ENCODE measurements around the gene CTXND2. TPM values are rescaled to one million over a fixed set of nuclear protein-coding genes. Genes with fewer than 3 reads are reported as not detected.

Gene CTXND2
- total and polyA plus RNA-seq, 2 of the 4 experiments (the other 2 are of a cell fraction) = not detected

GRCh38 chr1:150922519-150922975, 35.6 kb downstream of the CTXND2 start:
- Histone ChIP-seq H2AFZ (replicated peaks; ENCODE audit: low read length, poor library complexity) (peak overlapping the region; percentile 6), H2BK5ac (ENCODE audit: low read depth, low read length, poor library complexity, severe bottlenecking) (peak overlapping the region; percentile 42), H3K4ac (ENCODE audit: low read depth, low read length) (peak overlapping the region; percentile 7; the same call in 1 of the 2 replicates), H3K4me2 (ENCODE audit: low read depth, low read length) (no peak overlapping the region), H3K56ac (ENCODE audit: extremely low read depth, insufficient read depth, low read length) (no peak overlapping the region), H3K27ac (ENCODE audit: insufficient read depth, low read length) (no peak overlapping the region), H3K79me1 (ENCODE audit: low read depth in 1 of 2, low read length in 2 of 2) (peaks cover 6 to 14% of the 10 kb centered on the region in 2 experiments), H2BK15ac (ENCODE audit: low read depth, low read length) (no peak overlapping the region), H4K8ac (ENCODE audit: low read depth in 2 of 2, low read length in 2 of 2) (0 out of 4 replicates have a peak overlapping the region, but pooled peaks of 1 of the 2 experiments have one; percentile 27), H3K4me3 (ENCODE audit: insufficient read depth, low read depth, low read length) (no peak overlapping the region), H3K18ac (ENCODE audit: low read depth, low read length) (no peak overlapping the region), H3K9me1 (ENCODE audit: insufficient read depth, low read length) (0 out of 2 replicates have a peak, but pooled peaks cover under 1% of the 10 kb centered on the region), H3K14ac (replicated peaks; ENCODE audit: low read depth, low read length) (no peak overlapping the region), H2AK9ac (replicated peaks; ENCODE audit: low read depth, low read length, poor library complexity) (no peak overlapping the region), H4K5ac (ENCODE audit: low read depth, low read length) (no peak overlapping the region), H2BK20ac (ENCODE audit: low read depth, low read length) (no peak overlapping the region; the same call in 1 of the 2 replicates), H4K91ac (ENCODE audit: insufficient read depth, low read depth, low read length) (no peak overlapping the region), H3K4me1 (ENCODE audit: control insufficient read depth, insufficient read depth, low read length) (peaks cover 2% of the 10 kb centered on the region; the same call in 1 of the 2 replicates), H3K9ac (ENCODE audit: low read depth, low read length) (no peak overlapping the region), H4K20me1 (ENCODE audit: insufficient read depth, low read length) (no peaks in the 10 kb centered on the region), H3K27me3 (ENCODE audit: control insufficient read depth, insufficient read depth, low read length) (no peaks in the 10 kb centered on the region), H3K36me3 (ENCODE audit: control insufficient read depth, insufficient read depth, low read length) (peaks cover under 1% of the 10 kb centered on the region), H3K9me3 (ENCODE audit: control insufficient read depth, insufficient read depth, low read length) (no peaks in the 10 kb centered on the region), H2BK120ac (ENCODE audit: low read depth, low read length) (no peak overlapping the region), H3K23ac (ENCODE audit: low read depth, low read length) (no peak overlapping the region), H2AK5ac (ENCODE audit: low read depth, low read length) (no peak overlapping the region)
- peak; percentile 63 for ATAC-seq (ENCODE audit: low read depth)
- intact Hi-C loops (cut with micrococcal nuclease) (loop anchor here (1.0 to 5.0 kb wide), 3 partner anchors 46 to 360 kb away; partner anchors contain the start of gene ARNT), dilution Hi-C loops (cut with HindIII; ENCODE audit: low sequenced_read_pairs, unreplicated experiment) (no loop called here), in situ Hi-C loops (cut with MboI; ENCODE audit: low sequenced_read_pairs) (no loop called here)
- CTCF ChIA-PET = interaction anchor here (0.6 to 1.4 kb wide), 16 partner anchors 8 to 595 kb away, joined by 3 to 9 read pairs (median 4); no protein-coding TSS in a partner anchor
- TF ChIP-seq MAFK (IDR thresholded peaks at IDR 0.05; ENCODE audit: low read depth, low read length) = no peak; the same call in 1 of the 2 replicates
- peak; percentile 25; the same call in 1 of the 2 replicates for TF ChIP-seq BHLHE40 (IDR thresholded peaks at IDR 0.05; ENCODE audit: low read depth, low read length)
- TF ChIP-seq FOS (IDR thresholded peaks at IDR 0.05; ENCODE audit: low read depth, low read length) = peak; percentile 66
- no peak for TF ChIP-seq POLR2A (IDR thresholded peaks at IDR 0.05; ENCODE audit: low read depth, low read length)
- peak; percentile 76 for TF ChIP-seq RAD21 (IDR thresholded peaks at IDR 0.05; ENCODE audit: low read length)
- TF ChIP-seq CTCF (conservative IDR thresholded peaks at IDR 0.05; ENCODE audit: low read depth, low read length) = peak; percentile 86
- TF ChIP-seq MAZ (IDR thresholded peaks at IDR 0.05; ENCODE audit: borderline replicate concordance, low read depth, low read length) = peak; percentile 55; the same call in 1 of the 2 replicates
- TF ChIP-seq CEBPB (IDR thresholded peaks at IDR 0.05; ENCODE audit: low read depth, low read length) = peak; percentile 30; the same call in 1 of the 2 replicates
- peak; percentile 85 for TF ChIP-seq SMC3 (IDR thresholded peaks at IDR 0.05; ENCODE audit: low read depth, low read length)
- no peak for TF ChIP-seq MXI1 (IDR thresholded peaks at IDR 0.05; ENCODE audit: borderline replicate concordance, low read depth, low read length)
- no peak for TF ChIP-seq RFX5 (IDR thresholded peaks at IDR 0.05; ENCODE audit: low read depth, low read length)
- TF ChIP-seq NFE2L2 (IDR thresholded peaks at IDR 0.05; ENCODE audit: low read depth, low read length) = no peak
- POLR2A ChIA-PET (ENCODE audit: unreplicated experiment) = interaction anchor here (0.7 kb wide), 1 partner anchor 48 kb away, joined by 4 read pairs; no protein-coding TSS in a partner anchor
- BruUV-seq (replicated peaks) = no TSS peak
- WGBS, 2 experiments (ENCODE audit: extremely low coverage in 2 of 2, insufficient read length in 1 of 2) = no CpG with 5 or more reads among the region's 2 CpGs
- DNase-seq = peak; percentile 93
